SK-N-SH treated with all-trans-retinoic acid at 6 μM for 48 hours (cell line): ENCODE data around the gene C18orf63.

Experiments used
- CSDC2 ChIP-seq: fragments of 250-450 bp; sonication (Bioruptor Pico); IDR thresholded peaks from 2 replicates; pipeline ENCODE4 v1.5.0; 2020; ENCODE audit warnings: mild to moderate bottlenecking, moderate library complexity
- GLIS3 ChIP-seq: fragments of 250-450 bp; sonication (Bioruptor Pico); IDR thresholded peaks from 2 replicates; pipeline ENCODE4 v1.5.0; 2020; ENCODE audit warnings: mild to moderate bottlenecking, moderate library complexity
- OSR1 ChIP-seq: fragments of 250-450 bp; sonication (Bioruptor Pico); IDR thresholded peaks from 2 replicates; pipeline ENCODE4 v1.8.0; 2022; ENCODE audit warnings: moderate library complexity, mild to moderate bottlenecking, inconsistent platforms
- PPARA ChIP-seq: fragments of 250-450 bp; sonication (Bioruptor Pico); IDR thresholded peaks from 2 replicates; pipeline ENCODE4 v1.5.0; 2020; ENCODE audit warnings: mild to moderate bottlenecking, borderline replicate concordance
- SNAI2 ChIP-seq: fragments of 250-450 bp; sonication (Bioruptor Pico); IDR thresholded peaks from 2 replicates; pipeline ENCODE4 v1.5.0; 2020; ENCODE audit warnings: mild to moderate bottlenecking, moderate library complexity
- TCF4 ChIP-seq: fragments of 250-450 bp; sonication (Bioruptor Pico); IDR thresholded peaks from 2 replicates; pipeline ENCODE4 v1.8.0; 2021; ENCODE audit warnings: mild to moderate bottlenecking, moderate library complexity, borderline replicate concordance
- ZC3H10 ChIP-seq: fragments of 250-450 bp; sonication (Bioruptor Pico); IDR thresholded peaks from 2 replicates; pipeline ENCODE4 v1.5.1; 2021; ENCODE audit warnings: mild to moderate bottlenecking, moderate library complexity
- ZFP3 ChIP-seq: fragments of 250-450 bp; sonication (Bioruptor Pico); IDR thresholded peaks from 2 replicates; pipeline ENCODE4 v1.5.0; 2020; ENCODE audit warnings: mild to moderate bottlenecking, moderate library complexity
- ZFP30 ChIP-seq: fragments of 450-650 bp; formaldehyde crosslinking; IDR thresholded peaks from 2 replicates; pipeline ENCODE4 v1.5.0; 2022; ENCODE audit warnings: mild to moderate bottlenecking, moderate library complexity
- ZNF70 ChIP-seq: fragments of 450-650 bp; formaldehyde crosslinking; IDR thresholded peaks from 2 replicates; pipeline ENCODE4 v1.5.0; 2020; ENCODE audit warnings: mild to moderate bottlenecking, moderate library complexity
- ZNF8 ChIP-seq: fragments of 450-650 bp; formaldehyde crosslinking; IDR thresholded peaks from 2 replicates; pipeline ENCODE4 v1.5.0; 2020; ENCODE audit warnings: mild to moderate bottlenecking, moderate library complexity
- TF ChIP-seq, protein P1 (sequence below): fragments of 250-450 bp; sonication (Bioruptor Pico); IDR thresholded peaks from 2 replicates; pipeline ENCODE4 v1.8.0; 2020; ENCODE audit warnings: mild to moderate bottlenecking, moderate library complexity, borderline replicate concordance

DNA sequence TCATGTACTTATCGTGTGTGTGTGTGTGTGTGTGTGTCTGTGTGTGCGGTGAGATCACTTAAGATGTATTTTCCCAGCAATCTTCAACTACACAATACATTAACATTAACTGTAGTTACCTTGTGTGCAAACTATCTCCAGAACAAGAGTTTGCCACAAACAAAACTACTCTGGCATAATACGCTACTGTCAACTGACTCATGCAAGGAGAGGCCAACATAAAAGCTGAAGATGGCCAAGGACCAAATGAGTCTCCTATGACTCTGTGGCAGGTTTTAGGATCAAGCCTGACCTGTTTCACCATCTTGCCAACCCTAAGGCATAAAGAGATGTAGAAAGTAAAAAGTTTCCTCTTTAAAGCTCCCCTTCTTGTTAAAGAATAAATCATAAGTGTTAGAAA, 44.0 kb upstream of the C18orf63 start:
- TF ChIP-seq, protein P1, sequence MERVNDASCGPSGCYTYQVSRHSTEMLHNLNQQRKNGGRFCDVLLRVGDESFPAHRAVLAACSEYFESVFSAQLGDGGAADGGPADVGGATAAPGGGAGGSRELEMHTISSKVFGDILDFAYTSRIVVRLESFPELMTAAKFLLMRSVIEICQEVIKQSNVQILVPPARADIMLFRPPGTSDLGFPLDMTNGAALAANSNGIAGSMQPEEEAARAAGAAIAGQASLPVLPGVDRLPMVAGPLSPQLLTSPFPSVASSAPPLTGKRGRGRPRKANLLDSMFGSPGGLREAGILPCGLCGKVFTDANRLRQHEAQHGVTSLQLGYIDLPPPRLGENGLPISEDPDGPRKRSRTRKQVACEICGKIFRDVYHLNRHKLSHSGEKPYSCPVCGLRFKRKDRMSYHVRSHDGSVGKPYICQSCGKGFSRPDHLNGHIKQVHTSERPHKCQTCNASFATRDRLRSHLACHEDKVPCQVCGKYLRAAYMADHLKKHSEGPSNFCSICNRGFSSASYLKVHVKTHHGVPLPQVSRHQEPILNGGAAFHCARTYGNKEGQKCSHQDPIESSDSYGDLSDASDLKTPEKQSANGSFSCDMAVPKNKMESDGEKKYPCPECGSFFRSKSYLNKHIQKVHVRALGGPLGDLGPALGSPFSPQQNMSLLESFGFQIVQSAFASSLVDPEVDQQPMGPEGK = no peak
- TF ChIP-seq ZFP30 (CRISPR knock-in tag) = no peak
- no peak for TF ChIP-seq ZNF8 (CRISPR knock-in tag)
- no peak for TF ChIP-seq SNAI2 (CRISPR knock-in tag)
- no peak for TF ChIP-seq ZFP3 (CRISPR knock-in tag)
- TF ChIP-seq ZNF70 = no peak
- TF ChIP-seq CSDC2 (CRISPR knock-in tag) = no peak
- TF ChIP-seq OSR1 (CRISPR knock-in tag) = no peak
- TF ChIP-seq PPARA = no peak
- TF ChIP-seq ZC3H10 (CRISPR knock-in tag) = no peak
- TF ChIP-seq GLIS3 (CRISPR knock-in tag) = no peak
- TF ChIP-seq TCF4 (CRISPR knock-in tag) = no peak
